Panc1 (cell line): ENCODE results near the gene STX1A. TPM values are rescaled to one million over a fixed set of nuclear protein-coding genes. Genes with fewer than 3 reads are reported as not detected.

Experiments
- ATAC-seq: fragments of 200-7000 bp; cut with Tn5 transposase; 2 replicates; pipeline ENCODE4 v1.9.1; 2020; ENCODE audit warnings: mild to moderate bottlenecking, moderate library complexity
- BruUV-seq: library from RNA; stranded (reverse); fragments of 400-500 nt; replicated peaks from 2 replicates; lab custom pipeline; 2021; lab: Mats Ljungman, UMichigan
- CTCF ChIA-PET: fragments of 300-600 bp; sonication (Branson Sonifier 250); formaldehyde crosslinking; loops from one replicate; lab custom pipeline; 2022; ENCODE audit warnings: antibody characterized with exemption; lab: Charles Lee
- POLR2A ChIA-PET: fragments of 300-600 bp; sonication (Branson Sonifier 250); formaldehyde crosslinking; loops from one replicate; lab custom pipeline; 2022; ENCODE audit warnings: antibody characterized with exemption; lab: Charles Lee
- DNase-seq: peaks from one replicate; pipeline ENCODE4 v3.0.0-alpha.2; 2010; ENCODE audit warnings: low read depth, low spot score
- H3K27ac ChIP-seq: 2 replicates; pipeline ENCODE4 v1.5.1; 2011; ENCODE audit warnings: mild to moderate bottlenecking, low read length, inconsistent platforms
- H3K27me3 ChIP-seq: fragments of 200-500 bp; sonication (Bioruptor generic); 2 replicates; pipeline ENCODE4 v1.6.0; 2014; ENCODE audit warnings: low read length, inconsistent platforms; ENCODE audit not compliant: control insufficient read depth, insufficient read depth
- H3K36me3 ChIP-seq: fragments of 200-500 bp; sonication (Bioruptor generic); 2 replicates; pipeline ENCODE4 v1.5.1; 2014; ENCODE audit warnings: inconsistent platforms, mild to moderate bottlenecking, low read length, moderate library complexity; ENCODE audit not compliant: control insufficient read depth, insufficient read depth
- H3K4me1 ChIP-seq: 2 replicates; pipeline ENCODE4 v1.5.1; 2011; ENCODE audit warnings: inconsistent platforms, mild to moderate bottlenecking, low read length, moderate library complexity; ENCODE audit not compliant: control insufficient read depth, insufficient read depth
- H3K4me3 ChIP-seq, 2 experiments: 2 replicates each; pipeline ENCODE4 v1.5.1; 2011 to 2012; ENCODE audit warnings: low read depth in 2 of 2, low read length in 2 of 2, mild to moderate bottlenecking in 2 of 2, inconsistent platforms in 1 of 2, moderate library complexity in 1 of 2
- H3K9me3 ChIP-seq: fragments of 200-500 bp; sonication (Bioruptor generic); 2 replicates; pipeline ENCODE4 v1.5.1; 2014; ENCODE audit warnings: low read depth, mild to moderate bottlenecking, inconsistent platforms, low read length, moderate library complexity; ENCODE audit not compliant: control insufficient read depth, insufficient read depth
- POLR2AphosphoS5 ChIP-seq: IDR thresholded peaks from 2 replicates; pipeline ENCODE4 v1.6.1; 2012; ENCODE audit warnings: mild to moderate bottlenecking, low read depth, low read length, moderate library complexity
- SIN3A ChIP-seq: IDR thresholded peaks from 2 replicates; pipeline ENCODE4 v1.6.1; 2012; ENCODE audit warnings: low read depth, mild to moderate bottlenecking, low read length, moderate library complexity, borderline replicate concordance; ENCODE audit not compliant: insufficient read depth
- TCF7L2 ChIP-seq: IDR thresholded peaks from 2 replicates; pipeline ENCODE4 v1.6.1; 2011; ENCODE audit warnings: mild to moderate bottlenecking, low read depth, low read length, inconsistent platforms
- in situ Hi-C: cut with HindIII; loops from 2 replicates; pipeline ENCODE4 v1.10.0; 2016; ENCODE audit warnings: low sequenced_read_pairs, low pct_unique_long_range_greater_than_20kb
- intact Hi-C: fragments of 100-400 bp; cut with micrococcal nuclease; formaldehyde crosslinking; loops from one replicate; pipeline ENCODE4 v1.10.0; 2022; ENCODE audit not compliant: unreplicated experiment
- total RNA-seq: library from RNA; stranded (reverse); gene quantifications from one replicate; pipeline ENCODE4 v1.2.1, GENCODE V29; 2021; ENCODE audit not compliant: unreplicated experiment
- TF ChIP-seq, protein P1 (sequence below), 2 experiments: IDR thresholded peaks; 2 replicates each; pipeline ENCODE4 v1.6.1; 2011 to 2012; ENCODE audit warnings: low read depth in 2 of 2, control low read depth in 1 of 2, low read length in 1 of 2, mild to moderate bottlenecking in 1 of 2, moderate library complexity in 1 of 2; ENCODE audit not compliant: insufficient read depth in 1 of 2
- TF ChIP-seq, protein P2 (sequence below): fragments of 450-650 bp; IDR thresholded peaks from 2 replicates; pipeline ENCODE4 v1.5.1; 2017; ENCODE audit warnings: mild to moderate bottlenecking

The STX1A gene
- total RNA-seq, 1 experiment from 2014 or later, result 80.9 TPM

DNA sequence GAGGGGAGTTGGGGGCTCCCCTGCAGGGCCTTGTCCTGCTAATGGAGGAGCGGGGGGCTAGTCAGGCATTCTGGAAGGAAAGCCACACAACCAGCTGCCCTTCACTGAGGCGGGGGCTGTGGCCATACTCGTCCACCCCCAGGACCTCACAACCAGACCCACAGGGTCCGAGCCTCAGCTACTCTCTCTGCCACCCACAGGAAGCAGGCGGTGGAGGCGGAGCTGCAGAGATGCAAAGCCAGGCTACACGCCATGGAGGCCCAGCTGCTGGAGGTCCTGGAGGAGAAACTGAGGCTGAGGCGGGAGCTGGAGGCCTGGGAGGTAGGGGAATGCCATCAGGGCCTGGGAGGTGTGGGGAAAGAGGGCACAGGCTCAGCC, 16.0 kb upstream of the STX1A start:
- intact Hi-C loops (no loop called here), in situ Hi-C loops (no loop called here)
- DNase-seq (no peak), ATAC-seq (no peak)
- Histone ChIP-seq H3K27me3 (no peaks in the 10 kb centered on the region), H3K4me3 (no peak overlapping the region), H3K9me3 (no peaks in the 10 kb centered on the region), H3K36me3 (peaks cover 5% of the 10 kb centered on the region; the same call in 1 of the 2 replicates), H3K27ac (peak overlapping the region; percentile 48), H3K4me1 (peaks cover 35% of the 10 kb centered on the region)
- BruUV-seq, result no TSS peak
- CTCF ChIA-PET, result interaction anchor here (0.6 to 1.4 kb wide), 3 partner anchors 10 to 220 kb away, joined by 5 to 8 read pairs (median 7); no protein-coding TSS in a partner anchor
- POLR2A ChIA-PET, result interaction anchor here (0.6 kb wide), 2 partner anchors 150 to 188 kb away, joined by 3 to 8 read pairs; no protein-coding TSS in a partner anchor
- TF ChIP-seq, protein P1, sequence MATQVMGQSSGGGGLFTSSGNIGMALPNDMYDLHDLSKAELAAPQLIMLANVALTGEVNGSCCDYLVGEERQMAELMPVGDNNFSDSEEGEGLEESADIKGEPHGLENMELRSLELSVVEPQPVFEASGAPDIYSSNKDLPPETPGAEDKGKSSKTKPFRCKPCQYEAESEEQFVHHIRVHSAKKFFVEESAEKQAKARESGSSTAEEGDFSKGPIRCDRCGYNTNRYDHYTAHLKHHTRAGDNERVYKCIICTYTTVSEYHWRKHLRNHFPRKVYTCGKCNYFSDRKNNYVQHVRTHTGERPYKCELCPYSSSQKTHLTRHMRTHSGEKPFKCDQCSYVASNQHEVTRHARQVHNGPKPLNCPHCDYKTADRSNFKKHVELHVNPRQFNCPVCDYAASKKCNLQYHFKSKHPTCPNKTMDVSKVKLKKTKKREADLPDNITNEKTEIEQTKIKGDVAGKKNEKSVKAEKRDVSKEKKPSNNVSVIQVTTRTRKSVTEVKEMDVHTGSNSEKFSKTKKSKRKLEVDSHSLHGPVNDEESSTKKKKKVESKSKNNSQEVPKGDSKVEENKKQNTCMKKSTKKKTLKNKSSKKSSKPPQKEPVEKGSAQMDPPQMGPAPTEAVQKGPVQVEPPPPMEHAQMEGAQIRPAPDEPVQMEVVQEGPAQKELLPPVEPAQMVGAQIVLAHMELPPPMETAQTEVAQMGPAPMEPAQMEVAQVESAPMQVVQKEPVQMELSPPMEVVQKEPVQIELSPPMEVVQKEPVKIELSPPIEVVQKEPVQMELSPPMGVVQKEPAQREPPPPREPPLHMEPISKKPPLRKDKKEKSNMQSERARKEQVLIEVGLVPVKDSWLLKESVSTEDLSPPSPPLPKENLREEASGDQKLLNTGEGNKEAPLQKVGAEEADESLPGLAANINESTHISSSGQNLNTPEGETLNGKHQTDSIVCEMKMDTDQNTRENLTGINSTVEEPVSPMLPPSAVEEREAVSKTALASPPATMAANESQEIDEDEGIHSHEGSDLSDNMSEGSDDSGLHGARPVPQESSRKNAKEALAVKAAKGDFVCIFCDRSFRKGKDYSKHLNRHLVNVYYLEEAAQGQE (IDR thresholded peaks at IDR 0.05; ENCODE audit: insufficient read depth in 1 of 2, low read depth in 2 of 2, low read length in 1 of 2), result no peak
- no peak for TF ChIP-seq SIN3A
- TF ChIP-seq TCF7L2, result no peak
- TF ChIP-seq, protein P2, sequence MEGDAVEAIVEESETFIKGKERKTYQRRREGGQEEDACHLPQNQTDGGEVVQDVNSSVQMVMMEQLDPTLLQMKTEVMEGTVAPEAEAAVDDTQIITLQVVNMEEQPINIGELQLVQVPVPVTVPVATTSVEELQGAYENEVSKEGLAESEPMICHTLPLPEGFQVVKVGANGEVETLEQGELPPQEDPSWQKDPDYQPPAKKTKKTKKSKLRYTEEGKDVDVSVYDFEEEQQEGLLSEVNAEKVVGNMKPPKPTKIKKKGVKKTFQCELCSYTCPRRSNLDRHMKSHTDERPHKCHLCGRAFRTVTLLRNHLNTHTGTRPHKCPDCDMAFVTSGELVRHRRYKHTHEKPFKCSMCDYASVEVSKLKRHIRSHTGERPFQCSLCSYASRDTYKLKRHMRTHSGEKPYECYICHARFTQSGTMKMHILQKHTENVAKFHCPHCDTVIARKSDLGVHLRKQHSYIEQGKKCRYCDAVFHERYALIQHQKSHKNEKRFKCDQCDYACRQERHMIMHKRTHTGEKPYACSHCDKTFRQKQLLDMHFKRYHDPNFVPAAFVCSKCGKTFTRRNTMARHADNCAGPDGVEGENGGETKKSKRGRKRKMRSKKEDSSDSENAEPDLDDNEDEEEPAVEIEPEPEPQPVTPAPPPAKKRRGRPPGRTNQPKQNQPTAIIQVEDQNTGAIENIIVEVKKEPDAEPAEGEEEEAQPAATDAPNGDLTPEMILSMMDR, result no peak
- no peak for TF ChIP-seq POLR2AphosphoS5

DNA sequence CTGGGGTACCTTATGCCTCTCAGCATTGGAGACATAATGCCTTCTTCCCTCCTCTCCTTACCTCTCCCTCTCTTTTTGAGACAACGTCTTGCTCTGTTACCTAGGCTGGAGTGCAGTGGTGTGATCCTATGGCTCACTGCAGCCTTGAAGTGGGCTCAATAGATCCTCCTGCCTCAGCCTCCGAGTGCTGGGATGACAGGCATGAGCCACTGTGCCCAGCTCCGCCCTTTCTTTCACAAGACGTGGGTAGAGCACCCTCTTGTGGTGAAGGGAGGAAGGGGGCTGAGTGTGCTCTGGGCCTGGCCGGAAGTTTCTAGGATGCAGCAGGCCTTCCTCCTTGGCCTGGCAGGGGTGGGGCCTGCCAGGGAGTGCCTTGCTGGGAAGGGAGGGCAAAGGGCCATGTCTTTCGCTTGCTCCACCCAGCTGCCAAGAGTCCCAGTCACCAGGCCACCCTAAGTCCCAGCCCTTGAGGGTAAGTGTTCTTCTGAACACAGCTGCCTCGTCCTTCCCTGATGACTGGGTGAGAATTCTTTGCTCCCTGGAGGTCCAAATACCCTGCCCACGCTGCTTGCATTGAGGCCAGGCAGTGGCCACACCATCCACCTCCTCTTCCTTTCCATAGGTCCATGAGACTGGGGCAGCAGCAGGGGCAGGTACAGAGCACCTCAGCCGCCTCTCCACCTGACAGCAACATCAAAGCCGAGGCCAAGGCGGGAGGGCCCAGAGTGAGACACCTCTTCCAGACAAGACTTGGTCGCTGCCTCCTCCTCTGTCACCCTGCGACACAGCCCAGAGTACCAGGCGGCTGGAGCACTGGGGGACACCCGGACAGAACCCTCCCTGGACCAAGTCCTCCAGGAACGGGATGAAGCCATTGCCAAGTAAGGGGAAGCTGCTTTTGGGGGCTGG, 15.4 kb upstream of the STX1A start:
- TF ChIP-seq, protein P2, result peak; percentile 94
- TF ChIP-seq POLR2AphosphoS5, result peak; percentile 84
- TF ChIP-seq, protein P1 (IDR thresholded peaks at IDR 0.05; ENCODE audit: insufficient read depth in 1 of 2, low read depth in 2 of 2, low read length in 1 of 2), result no peak
- ATAC-seq, result peak; percentile 82
- H3K4me1 ChIP-seq, result peaks cover 30% of the 10 kb centered on the region
- POLR2A ChIA-PET, result interaction anchor here (0.6 to 0.7 kb wide), 3 partner anchors 120 to 157 kb away, joined by 4 to 11 read pairs (median 8); partner anchors contain the start of gene TBL2
- in situ Hi-C loops, result no loop called here
- CTCF ChIA-PET, result interaction anchor here (0.6 to 1.4 kb wide), 7 partner anchors 9 to 298 kb away, joined by 3 to 8 read pairs (median 4); no protein-coding TSS in a partner anchor
- DNase-seq, result peak; percentile 94
- no TSS peak for BruUV-seq
- no peaks in the 10 kb centered on the region for H3K9me3 ChIP-seq
- H3K36me3 ChIP-seq, result peaks cover 5% of the 10 kb centered on the region; the same call in 1 of the 2 replicates
- H3K27me3 ChIP-seq, result no peaks in the 10 kb centered on the region
- peak overlapping the region; percentile 64 for H3K27ac ChIP-seq
- H3K4me3 ChIP-seq, result no peak overlapping the region
- intact Hi-C loops, result no loop called here
